SU-DHL-6 (cell line): Measurements from ENCODE around the gene GRIK3.

ENCODE experiments used
- H2AFZ ChIP-seq: fragments of 200-600 bp; sonication (generic); 2 replicates; pipeline ENCODE4 v1.6.1; 2014; ENCODE audit warnings: low read depth, mild to moderate bottlenecking, moderate library complexity, mixed read lengths, antibody characterized with exemption, low read length; ENCODE audit not compliant: severe bottlenecking
- H3F3A ChIP-seq: fragments of 200-600 bp; shearing (Covaris generic); 2 replicates; pipeline ENCODE4 v1.6.0; 2016; ENCODE audit warnings: antibody characterized with exemption, mild to moderate bottlenecking; ENCODE audit not compliant: insufficient read depth
- H3K27ac ChIP-seq: fragments of 200-600 bp; sonication (generic); 2 replicates; pipeline ENCODE4 v1.5.1; 2016; ENCODE audit warnings: low read depth, mild to moderate bottlenecking, low read length, moderate library complexity, mixed read lengths
- H3K27me3 ChIP-seq: fragments of 200-600 bp; sonication (generic), shearing (Covaris generic); 2 replicates; pipeline ENCODE4 v1.6.0; 2014; ENCODE audit warnings: mild to moderate bottlenecking, low read length
- H3K36me3 ChIP-seq: fragments of 200-600 bp; sonication (generic); 2 replicates; pipeline ENCODE4 v1.6.1; 2014; ENCODE audit warnings: mild to moderate bottlenecking, low read length, mixed read lengths
- H3K4me2 ChIP-seq: fragments of 300-600, 200-600 bp; shearing (Covaris generic), sonication (generic); 2 replicates; pipeline ENCODE4 v1.6.0; 2014; ENCODE audit warnings: low read length, low read depth, mild to moderate bottlenecking; ENCODE audit not compliant: poor library complexity, severe bottlenecking
- H3K4me3 ChIP-seq: fragments of 200-600 bp; sonication (generic); 2 replicates; pipeline ENCODE4 v1.5.1; 2014; ENCODE audit warnings: antibody characterized with exemption, low read length, mild to moderate bottlenecking, mixed read lengths; ENCODE audit not compliant: insufficient read depth, poor library complexity, severe bottlenecking
- H3K79me2 ChIP-seq: fragments of 200-600 bp; sonication (generic); 2 replicates; pipeline ENCODE4 v1.6.1; 2014; ENCODE audit warnings: mild to moderate bottlenecking, low read length, moderate library complexity; ENCODE audit not compliant: insufficient read depth
- H3K9ac ChIP-seq: fragments of 200-600 bp; sonication (generic); 2 replicates; pipeline ENCODE4 v1.7.0; 2014; ENCODE audit warnings: mild to moderate bottlenecking, low read length
- H3K9me2 ChIP-seq: fragments of 200-600 bp; sonication (generic); replicated peaks from 2 replicates; pipeline ENCODE4 v1.6.1; 2014; ENCODE audit warnings: low read length; ENCODE audit not compliant: insufficient read depth
- H3K9me3 ChIP-seq: fragments of 200-600 bp; sonication (generic); 2 replicates; pipeline ENCODE4 v1.6.1; 2014; ENCODE audit warnings: low read length, mixed read lengths; ENCODE audit not compliant: insufficient read depth
- H4K20me1 ChIP-seq: fragments of 200-600 bp; sonication (generic); 2 replicates; pipeline ENCODE4 v1.6.1; 2014; ENCODE audit warnings: low read depth, mild to moderate bottlenecking, antibody characterized with exemption, low read length, moderate library complexity, mixed read lengths
- CTCF ChIP-seq: fragments of 200-600 bp; sonication (generic); IDR thresholded peaks from one replicate; pipeline ENCODE4 v1.5.1; 2017; ENCODE audit warnings: antibody characterized with exemption, mild to moderate bottlenecking, low read length, moderate library complexity; ENCODE audit not compliant: insufficient read depth, poor library complexity, severe bottlenecking
- EZH2phosphoT487 ChIP-seq: fragments of 200-600 bp; sonication (generic), shearing (Covaris generic); conservative IDR thresholded peaks from 2 replicates; pipeline ENCODE4 v1.6.1; 2018; ENCODE audit warnings: mild to moderate bottlenecking, antibody characterized with exemption, low read length, moderate library complexity, mixed read lengths

GRIK3 gene

GRCh38 chr1:36934061-36934460 lies 100.3 kb downstream of the GRIK3 start:
- Histone ChIP-seq H2AFZ (no peak overlapping the region), H3K36me3 (no peaks in the 10 kb centered on the region), H3K79me2 (no peaks in the 10 kb centered on the region), H4K20me1 (no peaks in the 10 kb centered on the region), H3K9me3 (no peaks in the 10 kb centered on the region), H3F3A (no peaks in the 10 kb centered on the region), H3K27ac (no peak overlapping the region), H3K4me3 (no peak overlapping the region), H3K9ac (no peak overlapping the region), H3K27me3 (no peaks in the 10 kb centered on the region), H3K4me2 (no peak overlapping the region), H3K9me2 (no peaks in the 10 kb centered on the region)
- TF ChIP-seq EZH2phosphoT487 (no peak), CTCF (no peak)

GRCh38 chr1:36927826-36928225 lies 106.5 kb downstream of the GRIK3 start:
- TF ChIP-seq CTCF, result no peak
- no peak for TF ChIP-seq EZH2phosphoT487
- Histone ChIP-seq H4K20me1 (no peaks in the 10 kb centered on the region), H3F3A (no peaks in the 10 kb centered on the region), H3K4me3 (no peak overlapping the region), H3K27ac (no peak overlapping the region), H3K9me2 (no peaks in the 10 kb centered on the region), H2AFZ (no peak overlapping the region), H3K9ac (no peak overlapping the region), H3K4me2 (no peak overlapping the region), H3K79me2 (no peaks in the 10 kb centered on the region), H3K9me3 (no peaks in the 10 kb centered on the region), H3K36me3 (no peaks in the 10 kb centered on the region), H3K27me3 (no peaks in the 10 kb centered on the region)

- no peak overlapping the region for H3K27ac ChIP-seq
- H3K9me3 ChIP-seq, result no peaks in the 10 kb centered on the region
- H4K20me1 ChIP-seq, result no peaks in the 10 kb centered on the region
- no peaks in the 10 kb centered on the region for H3K79me2 ChIP-seq
- no peak overlapping the region for H3K4me3 ChIP-seq
- H3K27me3 ChIP-seq, result no peaks in the 10 kb centered on the region
- H3K4me2 ChIP-seq, result no peak overlapping the region
- TF ChIP-seq CTCF (no peak), EZH2phosphoT487 (no peak)
- H3K9ac ChIP-seq, result no peak overlapping the region
- no peaks in the 10 kb centered on the region for H3F3A ChIP-seq
- no peak overlapping the region for H2AFZ ChIP-seq
- no peaks in the 10 kb centered on the region for H3K36me3 ChIP-seq
- H3K9me2 ChIP-seq, result no peaks in the 10 kb centered on the region
Observed at GRCh38 chr1:36925251-36925650, 109.1 kb downstream of the GRIK3 start.

- TF ChIP-seq EZH2phosphoT487 (no peak), CTCF (no peak)
- H3K36me3 ChIP-seq, result no peaks in the 10 kb centered on the region
- H3K9me3 ChIP-seq, result no peaks in the 10 kb centered on the region
- H3K4me2 ChIP-seq, result no peak overlapping the region
- H3K4me3 ChIP-seq, result no peak overlapping the region
- no peak overlapping the region for H2AFZ ChIP-seq
- no peaks in the 10 kb centered on the region for H3F3A ChIP-seq
- no peaks in the 10 kb centered on the region for H4K20me1 ChIP-seq
- no peaks in the 10 kb centered on the region for H3K27me3 ChIP-seq
- no peak overlapping the region for H3K27ac ChIP-seq
- no peak overlapping the region for H3K9ac ChIP-seq
- H3K79me2 ChIP-seq, result no peaks in the 10 kb centered on the region
- no peaks in the 10 kb centered on the region for H3K9me2 ChIP-seq
Observed at GRCh38 chr1:36924282-36924811, 110.0 kb downstream of the GRIK3 start.
